NCI-H2171 treated with DMSO at 0.1 percent for 48 hours (cell line): ENCODE results near the gene EPHA2.
"Not testable (repeated sequence)": the region's sequence is repeated elsewhere in the genome, so short reads cannot be mapped to it uniquely, and the experiment has no call there.

Experiments
- DNase-seq: peaks from one replicate; lab custom pipeline; 2025; lab: John Stamatoyannopoulos, UW

The EPHA2 gene

DNA sequence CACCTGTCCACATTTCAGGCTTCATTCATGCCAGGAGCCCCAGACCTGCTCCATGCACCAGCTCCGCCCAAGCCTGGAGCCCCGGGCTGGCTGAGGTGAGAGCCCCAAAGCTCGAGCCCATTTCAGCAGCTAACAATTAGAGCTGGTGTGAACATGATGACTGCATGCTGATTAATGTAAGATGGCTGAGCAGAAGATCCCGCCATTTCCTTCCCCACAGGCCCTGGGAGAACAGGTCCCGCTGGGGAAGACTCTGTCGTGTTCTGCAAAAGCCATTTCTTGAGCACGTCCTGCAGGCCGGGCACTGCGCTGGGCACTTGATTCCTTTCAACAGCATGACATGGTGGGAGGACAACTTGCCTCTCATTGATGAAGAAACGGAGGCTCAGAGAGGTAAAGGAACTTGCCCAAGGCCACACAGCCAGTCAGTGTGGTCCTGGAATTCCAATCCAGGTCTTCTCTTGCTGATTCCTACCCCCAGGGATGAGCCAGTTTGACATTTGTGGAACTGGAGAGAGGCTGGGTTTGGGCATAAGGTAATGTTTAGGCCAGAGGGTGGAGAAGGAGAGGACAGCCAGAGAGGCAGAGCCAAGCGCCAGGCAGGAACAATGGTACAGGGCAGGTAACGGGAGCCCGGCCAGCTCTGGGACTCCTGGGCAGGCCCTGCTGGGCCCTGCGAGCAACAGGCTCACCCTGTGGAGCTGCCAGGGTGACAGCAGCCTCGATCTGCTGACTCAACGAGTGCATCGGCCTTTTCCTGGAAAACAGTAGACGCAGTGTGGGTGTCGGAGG is 28.1 kb upstream of the EPHA2 start:
- no peak for DNase-seq

DNA sequence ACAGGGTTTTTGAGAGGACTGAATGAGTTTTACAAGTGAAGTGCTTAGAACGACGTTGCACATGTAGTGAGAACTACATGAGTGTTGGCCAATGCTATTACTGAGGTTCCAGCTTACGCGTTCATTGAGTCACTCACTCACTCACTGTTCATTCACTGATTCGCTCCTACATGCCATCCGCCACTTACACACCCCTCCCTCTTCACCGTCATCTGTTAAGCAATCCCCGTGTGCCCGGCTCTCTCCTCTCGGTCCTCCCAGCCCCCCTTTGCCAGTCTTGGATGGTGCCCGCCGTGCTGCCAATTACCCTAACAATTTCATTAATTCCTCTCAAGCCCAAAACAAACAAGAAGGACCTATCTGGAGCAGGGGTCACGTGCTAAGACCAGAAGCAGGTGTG is 27.3 kb upstream of the EPHA2 start:
- no peak for DNase-seq

- DNase-seq = no peak
Measured at GRCh38 chr1:16181887-16182719, 26.2 kb upstream of the EPHA2 start.

DNA sequence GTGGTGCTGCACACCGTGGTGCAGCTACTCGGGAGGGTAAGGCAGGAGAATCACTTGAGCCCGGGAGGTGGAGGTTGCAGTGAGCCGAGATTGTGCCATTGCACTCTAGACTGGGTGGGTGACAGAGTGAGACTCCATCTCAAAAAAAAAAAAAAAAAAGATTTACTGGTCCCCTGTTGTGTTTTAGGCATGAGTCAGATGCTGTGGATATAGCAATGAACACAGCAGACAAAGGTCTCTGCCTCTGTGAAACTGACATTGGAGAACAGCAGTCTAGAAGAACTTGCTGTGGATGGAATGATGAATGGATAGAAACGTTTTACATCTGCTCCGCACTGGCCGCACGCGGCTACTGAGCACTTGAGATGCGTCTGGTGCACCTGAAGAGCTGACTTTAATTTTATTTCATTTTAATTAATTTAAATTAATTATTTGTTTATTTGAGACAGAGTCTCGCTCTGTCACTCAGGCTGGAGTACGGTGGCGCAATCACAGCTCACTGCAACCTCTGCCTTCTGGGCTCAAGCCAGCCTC is 24.5 kb upstream of the EPHA2 start:
- DNase-seq = no peak

- no peak for DNase-seq
Measured at GRCh38 chr1:16178596-16179497, 23.0 kb upstream of the EPHA2 start.

DNA sequence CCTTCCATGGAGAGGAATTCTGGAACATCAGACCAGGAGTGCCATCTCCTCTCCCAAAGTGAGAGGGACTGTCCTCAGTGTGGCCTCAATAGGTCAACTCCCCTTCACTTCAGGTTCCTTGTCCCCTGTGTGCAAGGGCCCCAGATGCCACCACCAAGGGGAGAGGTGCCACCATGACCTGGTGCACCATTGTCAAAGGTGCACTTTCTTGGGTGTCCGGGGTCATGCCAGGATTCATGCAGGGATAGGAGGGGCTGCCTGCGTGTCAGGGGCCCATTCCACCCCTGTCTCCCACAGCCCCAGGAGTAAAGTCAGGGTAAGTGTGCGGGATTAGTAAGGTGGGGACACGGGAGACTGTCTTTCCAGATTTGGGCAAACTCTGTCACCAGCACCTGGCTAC is 21.4 kb upstream of the EPHA2 start:
- DNase-seq = no peak

DNA sequence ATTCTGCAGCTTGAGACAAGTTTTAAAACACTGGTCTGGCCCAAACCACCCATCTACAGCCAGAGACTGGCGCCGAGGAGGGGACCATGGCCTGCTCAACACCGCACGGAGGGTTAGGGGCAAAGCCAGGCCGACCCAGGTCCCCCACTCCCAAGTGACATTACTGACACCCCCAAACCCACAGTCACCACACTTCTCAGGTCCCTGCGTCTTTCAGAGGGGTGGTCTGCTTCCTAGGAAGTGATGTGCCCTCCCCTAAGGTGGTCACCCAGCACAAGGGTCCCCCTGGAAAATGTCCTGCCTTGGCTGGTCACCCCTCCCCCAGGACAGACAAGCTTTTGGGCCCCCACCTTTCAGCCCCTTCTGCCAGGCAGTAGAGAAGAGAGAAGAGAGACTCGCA is 20.8 kb upstream of the EPHA2 start:
- DNase-seq = no peak

DNA sequence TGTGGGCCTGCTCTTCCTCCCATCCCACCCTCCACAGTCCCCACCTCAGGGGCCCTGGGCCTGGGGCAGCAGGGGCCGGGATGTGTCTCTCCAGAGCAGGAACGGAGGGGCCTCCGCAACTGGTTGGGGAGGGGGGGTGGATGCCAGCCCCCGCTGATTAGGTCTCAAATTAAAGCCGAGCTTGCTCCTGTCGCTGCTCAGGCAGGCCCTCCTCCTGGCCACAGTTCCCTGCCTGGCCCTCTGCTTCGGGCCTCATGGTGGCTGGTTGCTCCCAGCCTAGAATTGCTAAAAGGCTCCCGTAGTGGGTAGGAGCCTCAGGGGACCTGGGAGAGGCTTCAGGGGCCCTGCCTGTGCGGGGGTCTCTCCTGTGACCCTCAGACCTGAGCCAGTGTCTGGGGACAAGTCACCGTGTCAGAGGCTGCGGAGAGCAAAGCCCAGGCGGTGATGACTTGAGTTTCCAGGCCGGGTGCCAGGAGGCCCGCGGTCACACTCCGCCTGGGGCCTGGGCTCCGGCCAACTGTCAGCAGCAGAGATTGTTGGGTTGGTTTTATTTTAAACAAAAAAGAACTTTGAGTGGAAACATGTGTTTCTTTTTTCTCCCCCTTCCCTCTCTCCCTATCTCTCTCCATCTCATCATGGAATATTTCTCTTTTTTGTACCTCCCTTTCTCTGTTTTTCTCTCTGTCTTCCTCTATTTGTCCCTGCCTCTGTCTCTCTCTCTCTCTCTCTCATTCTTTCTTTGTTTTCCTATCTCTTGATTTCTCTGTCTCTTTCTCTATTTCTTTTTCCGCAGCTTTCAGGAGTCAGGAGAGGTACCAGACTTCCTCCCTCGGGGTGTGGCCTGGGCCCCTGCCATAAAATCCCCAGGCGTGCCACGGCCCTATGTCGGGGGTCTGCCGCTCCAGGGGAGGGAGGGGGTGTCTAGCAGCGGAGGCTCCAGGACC is 20.0 kb upstream of the EPHA2 start:
- DNase-seq = no peak

DNA sequence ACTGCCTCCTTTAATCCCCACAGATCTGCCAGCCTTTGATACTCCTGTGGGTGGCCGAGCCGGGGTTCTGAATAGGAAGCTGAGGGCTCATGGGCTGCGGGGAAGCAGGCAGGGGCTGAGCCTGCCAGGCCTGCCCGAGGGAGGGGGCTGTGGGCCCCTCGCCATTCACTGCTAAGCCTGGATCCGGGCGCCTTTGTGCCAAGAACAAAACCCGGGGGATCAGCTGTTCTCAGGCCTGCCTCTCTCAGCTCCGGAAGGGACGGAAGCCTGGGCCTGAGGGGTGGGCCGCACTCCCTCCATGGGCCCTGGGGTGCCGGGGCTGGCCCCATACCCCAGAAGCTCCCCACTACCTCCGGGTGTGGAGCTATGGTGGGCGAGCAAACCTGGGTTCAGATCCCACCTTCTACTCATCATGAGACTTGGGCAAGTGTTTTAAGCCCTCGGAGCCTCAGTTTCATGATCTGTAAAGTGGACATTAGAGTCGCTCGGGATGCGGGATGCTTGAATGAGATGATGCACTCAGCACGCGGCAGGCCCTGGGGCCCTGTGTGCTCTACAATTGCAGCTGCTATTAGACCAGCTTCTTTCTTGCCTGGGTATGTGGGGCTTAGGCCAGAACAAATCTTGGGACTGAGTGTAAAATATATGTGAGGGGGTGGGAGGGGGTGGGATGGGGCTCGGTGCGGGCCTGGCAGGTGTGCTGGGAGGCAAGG is 19.2 kb upstream of the EPHA2 start:
- no peak for DNase-seq

- no peak for DNase-seq
Measured at GRCh38 chr1:16174261-16174868, 18.5 kb upstream of the EPHA2 start.

DNA sequence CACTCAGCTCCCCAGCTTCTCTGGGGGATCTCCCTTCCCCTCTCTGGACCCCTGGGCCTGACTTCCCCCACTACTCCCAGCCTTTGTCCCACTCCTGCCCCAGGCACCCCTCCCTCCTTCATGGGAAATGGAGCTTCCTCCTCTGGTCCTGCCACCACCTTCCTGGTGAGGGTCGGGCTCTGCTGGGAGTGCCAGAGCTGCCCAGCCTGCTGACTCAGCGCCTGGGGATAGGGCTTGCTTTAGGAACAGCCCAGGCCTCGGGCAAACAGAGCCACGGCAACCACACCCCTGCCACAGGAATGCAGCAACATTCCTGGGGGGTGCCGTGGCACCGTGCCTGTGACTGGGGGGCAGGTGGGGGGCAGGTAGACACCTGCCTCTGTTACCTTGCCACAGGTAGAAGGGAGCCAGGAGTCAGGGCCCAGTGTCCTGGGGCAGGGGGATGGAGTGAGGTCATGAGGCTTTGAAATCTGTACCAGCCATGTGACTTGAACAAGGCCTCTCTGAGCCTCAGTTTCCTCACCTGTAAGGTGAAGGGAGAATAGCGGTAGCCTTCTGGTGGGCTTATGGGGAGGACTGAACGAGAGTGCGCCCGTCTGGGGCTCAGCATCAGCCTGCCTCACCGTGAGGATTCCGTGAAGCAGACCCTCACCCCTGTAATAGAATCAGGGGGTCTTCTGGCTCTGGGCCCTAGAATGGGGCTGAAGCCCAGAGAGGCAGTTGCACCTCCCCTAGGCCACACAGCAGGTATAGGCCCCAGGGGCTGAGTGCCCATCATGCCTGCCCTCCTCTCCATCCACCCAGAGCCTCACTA is 17.8 kb upstream of the EPHA2 start:
- no peak for DNase-seq

DNA sequence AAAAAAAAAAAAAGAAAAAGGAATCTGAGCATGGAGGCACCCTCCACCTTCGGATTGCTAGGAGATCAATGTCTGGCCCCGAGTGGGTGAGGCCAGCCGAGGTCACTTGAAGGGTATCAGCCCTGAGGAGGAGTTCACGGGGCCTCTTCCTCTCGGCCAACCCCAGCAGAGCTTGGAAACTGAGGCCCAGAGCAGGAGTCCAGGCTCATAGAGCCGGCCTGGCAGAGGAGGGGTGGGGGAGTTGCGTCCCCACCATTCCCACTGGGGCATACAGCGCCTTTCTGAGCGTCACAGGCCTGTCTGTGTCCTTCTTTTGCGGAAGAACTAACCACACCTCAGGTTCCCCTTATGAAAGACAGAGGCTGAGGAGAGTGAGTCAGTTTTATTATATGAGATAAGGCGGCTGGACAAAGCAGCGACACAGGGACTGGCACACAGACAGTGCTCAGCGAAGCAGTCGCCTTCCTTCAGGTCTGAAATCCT is 17.1 kb upstream of the EPHA2 start:
- no peak for DNase-seq

GRCh38 chr1:16172218-16172830 is 16.5 kb upstream of the EPHA2 start:
- no peak for DNase-seq

DNA sequence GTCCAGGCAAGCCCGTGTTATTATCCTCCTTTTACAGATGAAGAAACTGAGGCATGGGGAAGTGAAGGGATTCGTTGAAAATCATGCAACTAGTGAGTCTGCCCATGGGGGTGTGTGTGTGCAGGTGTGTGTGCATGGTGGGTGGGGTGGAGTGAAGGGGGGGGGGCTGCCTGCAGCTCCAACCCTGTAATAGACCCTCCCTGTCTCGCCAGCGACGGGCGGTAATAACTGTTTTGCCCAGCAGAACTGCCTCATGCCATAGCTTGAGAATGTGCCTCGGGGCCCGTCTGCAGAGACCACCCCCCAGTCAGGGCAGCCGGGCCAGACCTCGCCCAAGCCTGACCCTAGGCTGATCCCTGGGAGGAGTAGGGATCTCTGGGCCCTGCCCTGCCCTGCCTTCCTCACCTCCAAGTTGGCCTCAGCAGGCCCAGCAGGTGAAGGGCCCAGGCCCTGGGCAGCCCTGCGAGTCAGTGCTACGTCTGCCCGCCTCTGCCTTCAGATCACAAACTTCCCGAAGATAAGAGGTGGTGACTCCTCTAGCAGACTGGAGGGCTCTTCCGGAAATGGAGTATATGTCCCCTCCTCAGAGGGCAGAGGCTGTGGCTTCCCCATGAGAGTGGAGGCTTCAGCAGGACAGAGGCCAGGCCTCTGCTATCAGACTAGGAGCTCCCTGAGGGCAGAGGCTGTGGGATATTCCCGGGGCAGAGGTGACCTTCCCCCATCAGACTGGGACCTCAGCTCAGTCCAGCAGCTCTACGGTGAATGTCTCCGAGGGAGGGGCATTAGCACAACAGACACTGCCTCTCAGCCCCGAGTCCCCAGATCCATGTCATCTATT is 15.7 kb upstream of the EPHA2 start:
- no peak for DNase-seq

GRCh38 chr1:16170283-16170673 is 14.4 kb upstream of the EPHA2 start:
- DNase-seq = no peak

DNA sequence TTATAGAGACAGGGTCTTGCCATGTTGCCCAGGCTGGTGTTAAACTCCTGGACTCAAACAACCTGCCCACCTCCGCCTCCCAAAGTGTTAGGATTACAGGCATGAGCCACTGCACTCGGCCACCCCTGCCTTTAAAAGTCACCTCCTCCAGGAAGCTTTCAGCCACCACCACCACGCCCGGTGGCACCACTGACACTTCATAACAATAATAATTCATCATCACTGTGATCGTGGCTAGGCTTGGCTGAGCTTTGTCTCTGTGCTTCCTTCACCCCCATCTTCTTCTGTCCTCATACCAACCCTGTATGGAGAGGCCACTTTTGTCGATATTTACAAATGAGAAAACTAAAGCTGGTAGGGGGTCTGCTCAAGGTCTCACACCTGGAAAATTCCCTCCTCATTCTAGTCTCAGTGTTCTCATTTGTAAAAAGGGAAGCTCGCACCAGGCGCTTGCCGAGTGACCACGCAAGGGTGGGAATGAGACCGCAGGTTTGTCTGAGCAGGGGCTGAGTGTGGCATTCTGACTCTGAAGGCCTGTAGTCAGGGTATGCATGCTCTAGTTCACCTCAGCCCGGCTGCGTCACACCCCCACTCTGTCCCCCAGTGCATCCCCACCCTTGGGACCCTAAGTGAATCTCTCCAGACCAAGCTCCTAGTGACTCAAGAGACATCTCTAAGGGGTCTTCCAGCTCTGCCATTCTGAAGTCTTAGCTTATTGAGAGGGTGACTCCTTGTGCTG is 12.9 kb upstream of the EPHA2 start:
- no peak for DNase-seq

- not testable (repeated sequence) for DNase-seq
Measured at GRCh38 chr1:16168144-16168495, 12.3 kb upstream of the EPHA2 start.
